HG02885 (cell line): Measurements from ENCODE around the gene HLCS.
"Not testable (repeated sequence)": the region's sequence is repeated elsewhere in the genome, so short reads cannot be mapped to it uniquely, and the experiment has no call there.

ENCODE experiments used
- ATAC-seq: cut with Tn5 transposase; IDR thresholded peaks from one replicate; pipeline ENCODE4 v1.9.1; 2021; ENCODE audit warnings: mild to moderate bottlenecking; ENCODE audit not compliant: unreplicated experiment, poor library complexity

The HLCS gene

DNA sequence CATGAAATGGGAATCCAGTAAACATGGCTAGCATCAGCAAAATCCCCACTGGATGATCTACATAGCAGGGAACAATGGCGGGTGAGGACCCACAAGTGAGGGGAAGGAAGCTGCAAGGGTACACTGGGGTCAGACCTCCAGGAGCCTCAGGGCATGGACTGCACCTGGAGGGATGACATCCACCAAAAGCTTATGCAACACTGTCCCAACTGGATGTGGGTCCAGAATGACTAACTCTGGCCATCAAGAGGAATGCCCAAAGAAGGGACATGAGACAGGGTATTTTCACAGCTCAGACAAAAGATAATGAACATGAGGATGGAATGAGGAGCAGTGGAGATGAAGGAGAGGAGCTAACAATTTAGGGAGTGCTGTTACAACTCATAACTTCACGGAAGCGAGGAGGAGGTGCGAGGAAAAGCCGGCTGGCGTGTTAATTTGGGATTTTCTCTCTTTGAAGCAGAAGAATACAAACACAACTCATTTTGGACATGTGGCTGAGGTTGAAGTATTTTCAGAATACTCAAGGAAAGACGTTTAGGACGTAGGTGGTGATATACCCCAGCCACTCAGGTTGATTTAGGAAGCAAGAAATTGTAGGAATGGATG, 5.7 kb downstream of the HLCS start:
- ATAC-seq = no peak

DNA sequence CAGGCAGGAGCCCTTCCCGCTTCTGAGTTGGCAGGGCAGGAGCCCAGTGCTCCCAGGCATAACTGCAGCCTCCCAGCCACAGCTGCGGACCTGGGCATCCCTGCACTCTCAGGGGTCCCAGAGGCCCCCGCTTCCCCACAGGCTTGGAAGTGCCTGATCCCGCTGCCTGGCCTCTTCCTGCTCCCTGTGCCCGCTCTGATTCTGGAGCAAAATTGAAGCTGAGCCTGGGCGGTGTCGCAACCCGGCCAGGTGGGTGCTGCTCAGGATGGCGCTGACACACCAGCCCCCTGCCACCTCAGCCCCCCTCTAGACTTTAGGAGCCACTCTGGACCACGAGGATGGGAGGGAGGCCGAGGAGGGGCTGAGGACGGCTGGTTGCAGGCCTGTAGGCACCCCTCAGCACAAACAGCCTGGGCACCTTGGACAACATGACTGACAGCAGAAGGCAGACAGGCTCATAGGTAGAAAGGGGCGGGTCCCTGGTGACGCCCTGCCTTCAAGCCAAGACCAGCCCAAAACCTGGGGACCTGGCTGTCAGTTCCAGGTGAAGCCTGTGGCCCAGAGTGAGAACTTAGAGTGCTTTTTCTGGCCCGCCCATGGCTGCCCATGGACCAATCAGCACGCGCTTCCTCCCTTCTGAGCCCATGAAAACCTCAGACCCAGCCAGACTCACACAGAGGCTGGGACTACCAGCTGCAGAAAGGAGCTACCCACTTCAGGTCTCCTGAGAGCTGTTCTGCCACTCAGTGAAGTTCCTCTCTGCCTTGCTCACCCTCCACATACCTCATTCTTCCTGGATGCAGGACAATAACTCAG, 7.2 kb downstream of the HLCS start:
- no peak for ATAC-seq

DNA sequence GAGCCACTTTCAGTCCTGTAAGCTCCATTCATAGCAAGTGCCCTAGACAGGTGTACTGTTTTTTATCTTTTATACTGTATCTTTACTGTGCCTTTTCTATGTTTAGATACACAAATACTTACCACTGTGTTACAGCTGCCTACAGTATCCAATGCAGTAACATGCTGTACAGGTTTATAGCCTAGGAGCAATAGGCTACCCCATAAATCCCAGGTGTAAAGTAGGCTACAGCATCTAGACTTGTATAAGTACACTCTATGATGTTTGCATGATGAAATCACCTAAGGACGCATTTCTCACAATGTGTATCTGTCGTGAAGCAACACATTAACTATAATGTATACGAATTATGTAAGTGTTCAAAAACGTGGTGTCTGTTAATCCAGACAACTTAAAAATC, 10.7 kb downstream of the HLCS start:
- ATAC-seq = no peak

DNA sequence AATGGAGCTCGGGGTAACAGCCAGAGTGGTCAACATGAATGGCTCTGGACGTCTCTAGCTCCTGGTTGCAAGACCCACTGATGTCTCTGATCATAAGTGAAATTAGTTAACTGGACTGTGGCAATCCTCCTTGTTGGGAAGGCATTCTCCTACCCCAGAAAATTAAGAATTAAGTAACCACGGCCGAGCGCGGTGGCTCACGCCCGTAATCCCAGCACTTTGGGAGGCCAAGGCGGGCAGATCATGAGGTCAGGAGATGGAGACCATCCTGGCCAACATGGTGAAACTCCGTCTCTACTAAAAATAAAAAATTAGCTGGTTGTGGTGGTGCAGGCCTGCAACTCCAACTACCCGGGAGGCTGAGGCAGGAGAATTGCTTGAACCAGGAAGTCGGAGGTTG, 14.1 kb downstream of the HLCS start:
- not testable (repeated sequence) for ATAC-seq

DNA sequence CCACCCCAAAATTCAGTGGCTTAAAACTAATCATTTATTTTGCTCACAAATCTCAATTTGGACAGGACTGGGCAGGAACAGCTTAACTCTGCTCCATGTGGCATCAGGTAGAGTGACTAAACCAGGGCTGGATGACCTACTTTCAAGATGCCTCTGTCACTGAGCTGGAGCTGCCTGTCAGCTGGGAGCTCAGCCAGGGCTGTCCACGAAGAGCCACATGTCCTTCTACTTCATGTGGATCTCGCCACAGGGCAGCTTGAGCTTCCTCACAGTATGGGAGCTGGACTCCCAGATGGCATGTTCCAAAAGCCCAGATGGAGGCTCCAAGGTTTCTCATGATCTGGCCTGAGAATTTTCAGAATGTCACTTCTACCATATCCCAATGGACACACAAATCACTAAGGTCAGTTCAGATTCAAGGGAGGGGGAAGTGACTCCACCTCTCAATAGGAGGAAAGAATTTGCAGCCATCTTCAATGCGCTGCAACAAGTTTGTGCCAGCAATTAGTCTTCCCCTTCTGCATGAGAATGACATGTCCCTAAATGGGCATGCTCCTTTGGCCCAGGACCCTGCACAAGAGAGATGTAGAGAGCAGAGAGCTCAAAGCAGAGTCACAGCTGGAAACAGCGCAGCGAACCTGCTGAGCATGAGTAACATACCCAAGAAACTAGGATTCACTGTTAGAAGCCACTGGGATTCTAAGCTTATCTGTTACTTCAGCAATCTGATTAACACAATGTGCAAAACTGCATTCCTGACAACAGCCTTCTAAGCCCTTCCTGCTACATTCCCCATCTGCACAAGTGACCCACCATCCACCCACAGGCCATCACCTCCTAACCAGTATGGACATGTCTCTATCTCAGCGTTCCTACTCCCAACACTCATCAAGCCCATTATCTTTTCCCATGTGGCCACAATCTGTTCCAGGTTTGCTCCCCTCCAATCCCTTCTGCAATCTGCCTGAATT, 17.0 kb downstream of the HLCS start:
- no peak for ATAC-seq

DNA sequence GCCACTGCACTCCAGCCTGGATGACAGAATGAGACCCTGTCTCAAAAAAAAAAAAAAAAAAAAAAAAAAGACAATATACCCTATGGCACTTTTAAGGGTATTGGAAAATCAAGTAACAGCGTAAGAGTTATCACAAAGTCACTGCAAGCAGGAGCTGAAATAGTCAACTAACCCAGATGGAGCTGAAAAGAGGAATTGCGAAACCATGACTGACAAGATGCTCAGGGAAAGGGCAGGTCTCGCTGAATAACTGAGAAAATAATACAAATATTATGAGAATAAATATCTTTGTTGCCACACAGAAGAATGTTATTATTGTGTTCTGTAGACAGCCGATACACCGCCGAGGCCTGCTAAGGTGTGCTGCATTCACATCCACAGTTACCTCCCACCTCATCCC, 17.8 kb downstream of the HLCS start:
- no peak for ATAC-seq

DNA sequence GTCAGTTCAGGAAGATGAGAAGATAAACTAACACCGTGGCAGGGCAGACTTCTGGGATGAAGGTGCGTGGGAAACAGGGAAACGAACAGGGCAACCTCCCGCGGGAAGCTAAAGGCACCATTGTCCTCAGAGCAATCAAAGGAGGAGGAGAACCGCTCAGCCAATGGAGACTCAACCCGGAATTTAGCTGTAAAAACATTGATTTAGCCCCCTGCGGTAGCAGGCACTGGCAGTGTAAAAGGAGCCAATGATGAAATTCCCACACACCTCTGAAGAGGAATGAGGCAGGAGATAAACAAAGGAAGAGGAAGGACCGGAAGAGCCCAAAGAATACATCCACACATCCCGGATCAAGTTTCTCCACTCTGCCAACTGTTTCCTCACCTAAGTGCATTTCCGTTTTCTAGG, 19.5 kb downstream of the HLCS start:
- no peak for ATAC-seq

DNA sequence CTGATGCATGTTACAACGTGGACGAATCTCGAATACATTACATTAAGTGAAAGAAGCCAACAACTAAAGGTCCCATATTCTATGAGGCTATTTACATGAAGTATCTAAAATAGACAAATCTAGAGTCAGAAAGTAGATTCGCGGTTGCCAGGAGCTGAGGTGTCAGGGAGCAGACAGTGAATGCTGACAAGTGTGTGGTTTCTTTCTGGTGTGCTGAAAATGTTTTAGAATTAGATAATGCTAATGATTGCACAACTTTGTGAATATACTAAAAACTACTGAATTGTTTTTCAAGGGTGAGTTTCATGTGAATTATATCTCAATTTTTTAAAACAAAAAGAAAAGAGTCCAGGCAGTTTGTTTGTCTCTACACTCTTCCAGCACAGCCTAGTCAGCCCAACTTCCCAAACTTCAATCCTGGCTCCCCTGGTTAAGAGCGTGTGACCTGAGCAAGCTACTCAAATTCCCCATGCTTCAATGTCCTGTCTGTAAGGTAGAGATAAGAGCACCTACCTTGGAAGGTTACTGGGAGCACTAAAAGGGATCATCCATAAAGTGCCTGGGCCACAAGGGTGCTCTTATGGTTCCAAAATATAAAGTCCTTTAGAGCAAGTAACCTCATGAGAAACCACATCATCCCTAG, 20.9 kb downstream of the HLCS start:
- no peak for ATAC-seq

DNA sequence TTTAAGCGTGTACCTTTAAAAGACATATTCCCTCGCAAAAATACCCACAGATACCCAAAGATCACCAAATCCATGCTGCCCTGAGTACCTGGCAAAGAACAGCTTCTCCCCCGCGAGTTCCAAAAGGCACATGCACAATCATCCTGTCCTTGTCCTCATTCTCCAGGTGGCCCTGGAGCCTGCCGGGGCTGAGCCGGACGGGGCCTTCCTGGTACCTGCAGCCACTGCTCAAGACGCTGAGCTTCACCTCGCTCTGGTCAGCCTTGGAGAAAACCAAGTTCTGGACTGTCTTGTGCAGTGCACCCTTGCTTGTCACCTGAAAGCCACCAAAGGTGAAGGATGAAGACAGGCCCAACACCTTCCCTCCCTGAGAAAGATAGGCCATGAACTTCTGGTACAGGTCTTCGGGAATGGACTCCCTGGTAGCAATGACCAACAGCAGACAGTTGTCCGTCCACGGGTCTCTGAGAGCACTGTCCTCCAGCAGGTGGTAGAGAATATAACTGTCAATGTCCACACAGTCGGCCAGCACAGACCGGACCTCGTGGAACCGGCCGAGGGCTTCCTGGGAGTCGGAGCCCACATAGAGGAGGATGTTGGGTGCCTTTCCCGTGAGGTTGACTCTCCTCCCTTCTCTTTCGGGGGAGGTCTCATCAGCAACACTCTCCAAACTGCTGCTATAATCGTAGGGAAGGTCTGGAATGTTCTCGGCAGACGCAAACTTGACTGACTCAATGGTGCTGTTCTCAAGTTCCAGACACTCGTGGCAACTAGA, 29.9 kb downstream of the HLCS start:
- ATAC-seq = no peak

DNA sequence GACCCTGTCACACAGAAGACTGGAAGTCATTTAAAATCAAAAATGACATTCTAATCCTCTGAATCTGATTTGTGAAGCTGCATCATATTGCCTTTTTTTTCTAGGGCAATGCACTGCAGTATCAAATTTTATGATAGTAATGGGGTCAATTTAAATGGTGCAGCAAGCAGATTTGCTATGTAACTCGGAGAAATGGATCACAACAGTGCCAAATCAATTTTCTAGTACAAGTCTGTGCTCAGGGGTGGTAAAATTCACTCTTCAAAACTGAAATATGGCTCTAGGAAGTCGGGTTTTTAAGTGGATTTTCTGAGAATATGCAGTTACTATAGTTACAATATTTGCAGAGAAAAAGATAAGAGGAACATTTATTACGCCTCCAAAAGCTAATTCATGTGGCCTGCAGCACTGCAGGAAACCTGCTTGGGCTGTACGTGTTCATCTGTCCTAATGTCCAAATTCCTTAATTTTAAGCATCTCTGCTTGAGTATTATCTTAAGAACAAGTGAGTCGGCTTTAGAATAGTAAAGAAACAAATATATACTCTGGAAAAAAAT, 31.5 kb downstream of the HLCS start:
- ATAC-seq = no peak

DNA sequence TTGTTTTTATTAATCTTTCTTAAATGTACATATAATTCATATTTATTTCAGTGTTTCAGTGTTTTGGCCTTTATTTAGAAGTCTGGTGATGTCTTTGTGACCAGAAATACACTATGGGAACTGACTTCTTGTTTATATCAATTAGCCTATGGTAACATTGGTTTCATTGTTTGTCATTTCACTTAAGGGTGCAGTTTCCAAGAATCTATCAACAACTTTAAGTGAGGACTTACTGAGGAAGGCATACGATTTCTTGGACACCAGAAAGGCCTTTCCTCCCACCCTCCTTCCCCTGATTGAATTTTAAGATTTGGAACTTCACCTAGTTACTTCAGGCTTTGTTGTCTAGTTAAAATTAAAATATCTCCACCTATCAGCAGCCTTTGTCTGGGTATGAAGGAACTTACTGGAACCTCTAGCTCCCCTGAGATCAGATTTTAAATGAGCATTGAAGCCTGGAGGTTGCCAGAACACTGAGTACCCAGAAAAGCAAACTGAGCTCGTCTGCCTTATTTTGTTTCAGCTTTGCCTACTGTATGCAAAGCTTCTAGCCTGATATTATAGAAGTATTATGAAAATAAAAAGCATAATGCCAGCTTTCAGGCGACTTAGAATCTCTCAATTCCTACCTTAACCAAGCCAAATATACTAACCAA, 34.2 kb downstream of the HLCS start:
- no peak for ATAC-seq

DNA sequence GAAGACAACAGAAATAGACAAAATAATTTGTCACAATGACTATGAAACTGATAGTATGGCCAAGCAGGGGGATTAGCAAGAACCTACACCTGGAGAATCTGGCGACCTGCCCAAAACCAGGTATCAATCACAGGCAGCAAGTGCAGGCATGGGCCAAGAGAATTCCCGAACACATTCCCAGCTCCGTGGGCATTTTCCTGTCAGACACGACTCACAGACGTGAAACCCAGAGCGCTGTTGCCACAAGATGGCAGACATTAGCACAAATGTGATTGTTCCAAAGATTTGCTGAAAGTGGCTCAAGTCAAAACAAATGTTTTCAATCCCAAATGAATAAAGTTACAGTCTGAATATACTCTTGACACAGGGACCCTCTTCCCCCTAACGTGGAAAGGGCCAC, 36.8 kb downstream of the HLCS start:
- ATAC-seq = no peak

DNA sequence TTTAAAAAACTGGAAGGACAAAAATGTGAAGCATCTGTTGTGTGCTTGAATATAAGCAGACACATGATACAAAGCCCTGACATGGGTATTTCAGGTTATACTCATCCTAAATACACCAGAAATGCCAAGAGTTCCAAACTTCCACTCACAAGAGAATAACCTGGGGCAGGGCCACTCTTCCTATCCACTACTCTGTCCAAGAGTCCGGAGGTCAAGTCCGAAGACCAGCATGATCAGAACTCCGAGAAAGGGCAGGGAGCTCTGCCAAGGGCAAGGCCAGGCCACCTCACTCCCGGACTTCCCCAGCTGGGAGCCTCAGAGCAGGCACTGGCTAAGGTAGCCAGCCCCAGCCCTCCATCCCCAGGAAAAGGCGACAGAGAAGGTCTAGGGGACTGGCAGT, 37.5 kb downstream of the HLCS start:
- no peak for ATAC-seq

DNA sequence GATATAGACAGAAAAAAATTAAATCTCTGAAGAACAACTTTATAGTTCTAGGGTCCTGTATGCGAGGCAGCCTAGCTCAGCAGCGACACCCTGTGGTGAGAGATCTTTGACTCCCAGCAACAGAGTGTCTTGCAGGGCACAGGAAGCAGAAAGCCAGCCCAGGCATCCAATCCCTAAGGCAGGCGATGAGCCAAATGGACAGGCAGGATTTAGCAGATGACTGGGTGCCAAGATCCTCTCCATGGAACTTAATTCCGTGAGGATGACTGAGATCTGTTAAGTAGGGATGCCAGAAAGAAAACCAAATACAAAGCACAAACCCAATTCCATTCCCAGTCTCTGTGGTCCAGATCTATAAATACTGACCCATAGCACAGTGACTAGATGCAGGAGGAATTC, 38.8 kb downstream of the HLCS start:
- ATAC-seq = no peak

DNA sequence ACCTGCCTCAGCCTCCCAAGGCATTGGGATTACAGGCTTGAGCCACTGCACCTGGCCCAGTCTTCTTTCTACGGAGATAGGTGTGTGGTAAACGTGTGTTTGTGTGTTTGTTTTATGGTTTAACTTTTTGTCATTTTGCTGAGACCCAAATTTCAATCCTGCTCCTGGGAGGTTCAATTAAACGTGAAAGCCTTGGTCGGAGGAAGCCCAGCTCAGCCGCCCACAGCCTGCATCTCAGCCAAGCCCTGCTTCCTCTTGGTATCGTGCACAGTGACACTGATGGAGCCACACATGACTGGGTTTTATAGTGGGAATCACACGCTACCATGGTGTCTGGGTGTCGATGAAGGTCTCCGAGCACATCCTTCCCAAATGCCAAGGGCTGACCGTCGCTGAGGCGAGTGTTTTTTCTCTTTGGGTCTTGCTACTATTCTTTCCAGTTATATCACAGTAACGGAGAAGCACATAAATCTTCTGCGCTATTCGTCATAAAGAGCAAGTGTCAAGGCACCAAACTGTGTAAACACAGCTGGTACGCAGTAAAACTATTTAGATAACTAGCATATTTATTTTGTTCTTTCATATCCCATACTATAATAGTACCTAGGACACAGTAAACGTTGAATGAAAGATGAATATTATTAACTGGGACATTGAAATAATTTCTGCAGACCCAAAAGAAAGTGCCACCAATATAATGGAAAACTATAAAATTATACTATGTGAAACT, 39.3 kb downstream of the HLCS start:
- no peak for ATAC-seq

DNA sequence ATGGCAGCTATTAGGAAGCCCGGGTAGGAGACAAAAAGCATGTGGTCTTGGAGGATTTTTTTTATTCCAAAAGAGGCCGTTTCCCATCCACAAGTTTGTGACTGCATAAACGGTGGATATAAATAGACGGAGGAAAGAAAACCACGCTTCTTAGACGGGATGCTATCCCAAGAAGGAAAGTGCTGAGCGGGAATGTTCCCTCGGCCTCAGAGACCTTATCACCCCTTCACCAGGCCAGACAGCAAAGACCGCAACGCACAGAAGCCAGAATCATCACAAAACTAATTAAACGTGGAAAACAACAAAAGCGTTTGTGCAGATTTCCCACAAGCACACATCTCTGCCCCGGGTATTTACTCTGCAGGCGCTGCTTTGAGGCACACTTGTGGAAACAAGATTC, 43.2 kb downstream of the HLCS start:
- ATAC-seq = no peak

DNA sequence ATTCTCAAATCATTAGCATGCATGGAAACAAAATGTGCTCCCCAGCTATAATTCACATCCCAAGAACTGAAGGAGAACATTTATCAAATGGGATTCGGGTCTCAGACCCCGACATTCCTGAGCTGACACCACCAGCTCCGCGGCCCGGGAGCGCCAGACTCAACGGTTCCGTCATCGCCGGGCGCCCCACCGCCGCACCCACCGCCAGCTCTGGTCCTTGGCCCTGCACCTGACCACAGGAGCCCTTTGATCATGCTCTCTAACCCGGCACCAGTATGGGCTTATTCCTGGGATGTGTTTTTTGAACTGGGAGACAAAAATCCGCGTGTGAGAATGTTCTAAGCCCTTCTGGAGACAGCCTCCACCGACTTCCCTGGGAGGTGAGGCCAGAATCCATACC, 43.6 kb downstream of the HLCS start:
- no peak for ATAC-seq

DNA sequence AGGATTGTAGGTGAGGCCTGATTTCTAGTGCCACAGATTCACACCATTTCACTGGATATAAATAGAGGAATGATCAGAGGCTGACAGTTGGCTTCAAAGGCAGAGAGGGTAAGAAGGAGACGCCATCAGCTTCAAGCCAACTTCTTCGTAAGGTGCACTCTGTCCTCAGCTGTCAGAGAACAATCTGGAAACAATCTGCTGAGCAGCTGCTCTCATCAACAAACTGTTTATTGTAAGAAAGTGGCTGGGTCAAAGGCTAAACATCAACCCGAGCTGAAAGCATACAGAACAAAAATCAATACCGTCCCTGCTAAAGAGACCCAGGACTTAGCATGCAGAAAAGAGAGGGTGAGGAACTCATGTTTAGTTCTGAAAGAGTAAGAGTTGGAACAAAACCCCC, 48.2 kb downstream of the HLCS start:
- ATAC-seq = no peak
